ENCODE data around the gene CRHBP.

DNA sequence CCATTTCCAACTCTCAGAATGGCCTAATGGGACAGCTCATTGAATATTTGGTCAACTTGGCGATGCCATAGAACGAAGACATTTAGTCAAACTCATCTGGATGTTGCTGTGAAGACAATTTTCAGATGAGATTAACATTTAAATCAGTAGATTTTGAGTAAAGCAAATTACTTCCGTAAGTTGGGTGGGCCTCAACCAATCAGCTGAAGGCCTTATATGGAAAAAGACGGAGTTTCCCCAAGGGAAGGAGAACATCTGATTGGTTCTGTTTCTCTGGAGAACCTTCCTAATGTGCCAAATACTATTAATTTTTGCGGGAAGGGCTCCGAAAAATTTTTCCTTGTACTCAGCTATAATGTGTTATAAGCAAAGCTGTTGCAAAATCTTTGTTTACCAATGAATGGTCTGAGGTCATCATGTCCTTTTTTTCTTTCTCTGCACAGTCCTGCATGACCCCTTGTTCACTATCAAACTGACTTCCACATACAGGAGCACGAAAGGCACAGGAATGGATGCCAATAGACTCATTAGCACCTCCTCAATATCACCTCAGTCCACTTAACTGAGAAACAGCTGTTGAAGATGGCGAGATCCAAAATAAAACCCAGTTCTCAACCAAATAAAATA is 27.8 kb downstream of the CRHBP start:
- no peak for TF ChIP-seq CTCF (IDR thresholded peaks at IDR 0.05; ENCODE audit: low read depth, low read length)
- TF ChIP-seq POLR2A (IDR thresholded peaks at IDR 0.05; ENCODE audit: extremely low read depth, insufficient read length): no peak
- TF ChIP-seq, protein P1, sequence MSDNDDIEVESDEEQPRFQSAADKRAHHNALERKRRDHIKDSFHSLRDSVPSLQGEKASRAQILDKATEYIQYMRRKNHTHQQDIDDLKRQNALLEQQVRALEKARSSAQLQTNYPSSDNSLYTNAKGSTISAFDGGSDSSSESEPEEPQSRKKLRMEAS (IDR thresholded peaks at IDR 0.05; ENCODE audit: low read depth, low read length): no peak
